Stimulated activated naive CD8-positive, alpha-beta T cell treated with anti-CD3 and anti-CD28 coated beads, Interleukin-15, Interleukin-2, amounts not matched to agents 100 U/mL and 50 U/mL, for 24 hours (primary cell): Measurements from ENCODE around the gene FBXL13.
"Not testable (repeated sequence)": the region's sequence is repeated elsewhere in the genome, so short reads cannot be mapped to it uniquely, and the experiment has no call there.

Experiments
- ATAC-seq: fragments of 150-1000 bp; cut with Tn5 transposase; one replicate; pipeline ENCODE4 v1.10.0; 2021
- DNase-seq: peaks from one replicate; pipeline ENCODE4 v3.0.0; 2021

The FBXL13 gene

DNA sequence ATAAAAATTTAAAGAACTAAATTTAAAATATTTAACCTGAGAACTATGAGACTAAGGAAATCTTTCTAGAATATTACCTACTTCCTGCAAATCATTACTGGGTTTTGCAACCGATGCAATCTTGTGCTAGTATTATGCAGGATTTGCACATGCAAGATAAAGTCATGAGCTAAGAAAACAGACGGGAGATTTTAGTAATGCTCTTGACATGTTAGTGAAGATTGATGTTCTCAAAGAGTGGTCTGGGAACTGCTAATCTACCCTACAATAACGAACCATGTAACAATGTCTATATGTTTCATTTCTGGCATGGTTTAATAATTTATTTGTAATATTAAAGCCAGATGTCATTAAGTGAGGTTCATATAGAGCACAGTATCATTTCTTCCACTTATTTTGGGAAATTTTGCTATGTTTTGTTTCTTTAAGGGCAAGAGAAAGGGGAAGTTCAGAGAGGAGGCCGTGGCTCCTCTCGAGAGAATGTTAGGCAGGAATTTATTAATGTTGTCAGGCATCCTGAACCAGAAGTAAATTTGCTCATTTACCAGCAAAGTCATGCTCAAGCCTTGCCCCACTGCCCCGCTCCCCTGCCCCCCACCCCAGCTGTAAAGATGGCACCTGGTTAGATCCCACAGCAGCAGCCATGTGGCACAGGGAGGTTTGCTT is 139.0 kb downstream of the FBXL13 start:
- ATAC-seq (no peak), DNase-seq (no peak)

GRCh38 chr7:102934701-102935100 is 139.9 kb downstream of the FBXL13 start:
- DNase-seq (no peak), ATAC-seq (no peak)

DNA sequence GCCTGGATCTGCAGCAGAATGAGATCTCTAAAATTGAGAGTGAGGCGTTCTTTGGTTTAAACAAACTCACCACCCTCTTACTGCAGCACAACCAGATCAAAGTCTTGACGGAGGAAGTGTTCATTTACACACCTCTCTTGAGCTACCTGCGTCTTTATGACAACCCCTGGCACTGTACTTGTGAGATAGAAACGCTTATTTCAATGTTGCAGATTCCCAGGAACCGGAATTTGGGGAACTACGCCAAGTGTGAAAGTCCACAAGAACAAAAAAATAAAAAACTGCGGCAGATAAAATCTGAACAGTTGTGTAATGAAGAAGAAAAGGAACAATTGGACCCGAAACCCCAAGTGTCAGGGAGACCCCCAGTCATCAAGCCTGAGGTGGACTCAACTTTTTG is 140.4 kb downstream of the FBXL13 start:
- no peak for DNase-seq
- no peak for ATAC-seq

GRCh38 chr7:102933763-102934162 is 140.8 kb downstream of the FBXL13 start:
- DNase-seq: no peak
- no peak for ATAC-seq

GRCh38 chr7:102931757-102932156 is 142.8 kb downstream of the FBXL13 start:
- DNase-seq: no peak
- no peak for ATAC-seq

DNA sequence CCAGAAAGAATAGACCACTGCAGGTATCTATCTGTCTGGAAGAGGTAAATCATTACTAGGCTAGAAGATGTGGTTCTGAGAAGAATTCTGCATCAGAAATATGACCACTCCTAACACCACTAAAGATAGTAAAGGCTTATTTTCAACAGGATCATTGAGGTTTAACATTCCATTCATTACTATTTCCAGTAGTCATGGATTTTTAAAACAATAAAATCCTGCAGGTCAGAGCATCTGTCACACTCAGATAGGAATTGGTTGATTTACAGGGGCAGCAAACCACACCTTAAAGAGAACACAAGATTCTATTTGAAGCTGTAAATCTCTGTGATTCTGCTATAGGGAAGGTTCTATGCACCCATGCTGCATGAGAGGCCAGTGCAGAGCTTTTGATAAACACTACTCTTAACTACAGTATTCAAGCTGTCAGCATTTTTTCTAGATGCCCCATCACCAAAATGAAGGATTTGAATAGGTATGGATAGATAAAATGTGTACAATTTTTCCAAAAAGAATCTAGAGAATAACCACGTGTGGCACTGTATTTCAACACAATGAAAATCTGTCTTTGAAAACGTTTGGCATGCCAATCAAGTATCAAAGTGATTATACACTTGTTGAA is 147.2 kb downstream of the FBXL13 start:
- DNase-seq (no peak), ATAC-seq (no peak)

GRCh38 chr7:102926783-102927140 is 147.8 kb downstream of the FBXL13 start:
- ATAC-seq (no peak), DNase-seq (no peak)

GRCh38 chr7:102925976-102926782 is 148.4 kb downstream of the FBXL13 start:
- ATAC-seq: no peak
- DNase-seq: no peak

- DNase-seq (no peak), ATAC-seq (no peak)
Measured at GRCh38 chr7:102918845-102919244, 155.8 kb downstream of the FBXL13 start.

GRCh38 chr7:102917436-102918353 is 156.9 kb downstream of the FBXL13 start:
- no peak for DNase-seq
- ATAC-seq: no peak

DNA sequence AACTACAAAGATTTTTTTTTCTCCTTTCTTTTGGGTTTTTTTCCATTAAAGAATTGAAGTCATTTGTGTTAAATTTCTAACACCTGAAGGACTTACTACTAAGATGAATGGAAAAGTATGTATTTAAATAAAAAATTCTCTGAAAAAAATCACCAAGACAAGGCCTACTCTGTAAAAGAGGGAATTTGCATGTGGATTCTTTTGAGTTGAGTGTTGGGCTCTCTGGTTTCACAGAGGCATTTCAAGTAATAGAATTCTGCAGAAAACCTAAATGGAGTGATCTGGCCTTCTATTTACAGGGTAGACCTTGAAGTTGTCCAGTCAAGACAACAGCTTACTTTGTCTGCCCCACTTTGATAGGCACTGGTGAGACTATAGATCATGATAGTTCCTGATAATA is 157.7 kb downstream of the FBXL13 start:
- DNase-seq (no peak), ATAC-seq (no peak)

DNA sequence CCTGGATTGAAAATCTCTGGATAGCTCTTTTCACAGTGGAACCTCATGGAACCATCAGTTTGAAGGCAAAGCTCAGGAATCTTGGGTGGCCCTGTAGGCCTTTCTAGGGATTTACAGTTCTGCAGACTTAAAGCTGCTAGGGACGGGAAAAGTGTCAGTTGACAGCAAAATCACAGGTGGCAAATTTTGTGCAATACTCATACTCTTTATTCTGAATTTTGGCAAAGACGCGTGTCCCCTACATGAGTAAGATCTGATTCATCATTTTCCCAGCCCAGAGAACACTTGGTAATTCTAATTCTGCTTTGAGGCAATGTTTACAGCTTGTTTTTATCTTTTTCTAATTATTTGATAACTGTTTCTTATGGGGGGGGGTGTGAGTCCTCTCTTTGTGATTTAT is 158.2 kb downstream of the FBXL13 start:
- no peak for ATAC-seq
- DNase-seq: no peak

DNA sequence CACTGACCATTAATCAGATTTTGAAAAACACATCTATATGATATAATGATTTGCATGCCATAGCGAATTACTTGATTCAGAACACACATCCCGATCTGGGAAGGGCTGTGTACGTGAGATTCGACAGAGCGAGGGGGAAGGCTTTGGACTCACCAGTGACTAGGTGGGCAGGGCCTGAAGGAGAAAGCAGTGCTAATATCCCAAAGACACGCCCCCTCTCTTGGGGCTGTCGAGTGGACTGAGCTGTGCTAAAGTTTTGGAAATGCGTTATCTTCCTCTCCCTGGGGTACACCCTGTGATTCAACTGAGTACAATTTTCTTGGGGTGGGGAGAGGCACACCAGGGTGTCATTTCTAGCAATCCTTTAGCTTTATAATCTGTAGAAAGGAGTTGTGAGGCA is 160.0 kb downstream of the FBXL13 start:
- no peak for DNase-seq
- ATAC-seq: no peak

GRCh38 chr7:102913826-102914225 is 160.8 kb downstream of the FBXL13 start:
- no peak for ATAC-seq
- DNase-seq: no peak

GRCh38 chr7:102912742-102913141 is 161.9 kb downstream of the FBXL13 start, which contains the start of gene LRRC17:
Gene LRRC17, plus strand, starts transcription at chr7:102913000. Its CDS starts 20,914 bp downstream, at chr7:102933914.
- ATAC-seq (no peak), DNase-seq (no peak)

- no peak for ATAC-seq
- DNase-seq: no peak
Measured at GRCh38 chr7:102908676-102909075, 165.9 kb downstream of the FBXL13 start.

GRCh38 chr7:102903576-102903975 is 171.0 kb downstream of the FBXL13 start:
- ATAC-seq, DNase-seq: not testable (repeated sequence)

DNA sequence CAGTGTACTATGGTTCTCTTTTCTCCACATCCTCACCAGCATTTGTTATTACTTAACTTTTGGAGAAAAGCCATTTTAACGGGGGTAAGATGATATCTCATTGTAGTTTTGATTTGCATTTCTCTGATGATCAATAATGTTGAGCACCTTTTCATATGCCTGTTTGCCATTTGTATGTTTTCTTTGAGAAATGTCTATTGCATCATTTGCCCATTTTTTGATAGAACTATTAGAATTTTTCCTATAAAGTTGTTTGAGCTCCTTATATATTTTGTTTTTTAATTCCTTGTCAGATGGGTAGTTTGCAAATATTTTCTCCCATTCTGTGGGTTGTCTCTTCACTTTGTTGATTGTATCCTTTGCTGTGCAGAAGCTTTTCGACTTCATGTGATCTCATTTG is 172.5 kb downstream of the FBXL13 start:
- DNase-seq, ATAC-seq: not testable (repeated sequence)

DNA sequence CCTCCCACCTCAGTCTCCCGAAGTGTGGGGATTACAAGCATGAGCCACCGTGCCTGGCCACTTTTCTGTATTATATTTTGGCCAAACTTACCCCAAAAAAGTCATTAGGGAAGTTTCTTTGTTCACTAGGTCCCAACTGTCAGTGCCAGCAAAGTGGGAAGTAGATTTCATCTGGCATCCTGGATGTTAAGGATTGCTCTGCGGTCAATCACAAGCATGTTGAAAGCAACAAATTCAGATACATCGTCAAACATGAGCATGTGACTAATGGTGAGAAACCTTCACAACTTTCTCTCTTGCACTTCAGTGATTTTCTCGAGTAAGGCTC is 176.1 kb downstream of the FBXL13 start:
- DNase-seq (no peak), ATAC-seq (no peak)

GRCh38 chr7:102897856-102898531 is 176.6 kb downstream of the FBXL13 start:
- no peak for DNase-seq
- ATAC-seq: no peak

GRCh38 chr7:102897211-102897631 is 177.4 kb downstream of the FBXL13 start:
- DNase-seq: no peak
- no peak for ATAC-seq

- DNase-seq (no peak), ATAC-seq (no peak)
Measured at GRCh38 chr7:102896585-102896984, 178.0 kb downstream of the FBXL13 start.
